Measurements from ENCODE around the gene PTCH1. TPM values are rescaled to one million over a fixed set of nuclear protein-coding genes. Genes with fewer than 3 reads are reported as not detected.

The PTCH1 gene
- total and polyA plus RNA-seq, 4 donors: 1.2 to 5.0 (median 2.1) TPM

DNA sequence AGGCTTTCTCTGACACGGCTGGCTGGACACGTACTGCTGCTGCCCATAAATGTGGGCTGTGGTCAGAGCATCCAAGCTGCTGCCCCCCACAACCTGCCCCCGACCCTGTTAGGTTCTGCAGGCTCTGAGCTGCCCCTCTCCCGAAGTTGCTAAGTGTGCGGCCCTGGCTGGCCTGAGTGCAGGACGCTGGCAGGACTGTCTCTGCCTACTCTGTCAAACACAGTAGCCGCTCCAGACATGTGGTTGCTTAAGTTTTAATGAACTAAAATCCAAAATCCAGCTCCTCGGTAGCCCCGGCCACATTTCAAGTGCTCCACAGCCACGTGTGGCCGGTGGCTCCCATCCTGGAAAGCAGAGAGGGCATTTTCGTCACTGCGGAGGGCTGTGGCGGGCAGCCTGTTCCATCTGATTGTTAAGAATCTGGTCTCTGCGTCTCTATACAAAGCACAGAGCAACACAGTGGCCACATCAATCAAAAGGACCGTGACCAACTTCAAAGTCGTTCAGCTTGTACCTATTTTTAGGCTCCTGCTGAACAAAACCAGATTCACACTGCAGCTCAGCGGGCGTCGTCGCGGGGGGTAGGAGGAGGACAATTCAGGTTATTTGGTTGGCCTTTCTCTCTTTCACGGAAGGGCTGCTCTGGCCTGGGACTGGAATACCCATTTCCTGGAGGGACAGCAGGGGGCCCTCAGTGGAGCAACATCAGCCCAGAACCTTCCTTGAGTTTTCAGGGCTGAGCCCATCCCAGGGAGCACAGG lies 68.9 kb downstream of the PTCH1 start:
- H3K4me1 ChIP-seq (ENCODE audit: control insufficient read depth in 4 of 4, insufficient read depth in 4 of 4, low read length in 3 of 4): no peaks in the 10 kb centered on the region
- no peak overlapping the region for H3K9ac ChIP-seq (ENCODE audit: low read depth in 1 of 2, low read length in 2 of 2)
- H3K27ac ChIP-seq (ENCODE audit: low read depth in 1 of 2, low read length in 2 of 2): no peak overlapping the region
- no peaks in the 10 kb centered on the region for H3K27me3 ChIP-seq (ENCODE audit: control insufficient read depth in 4 of 4, insufficient read depth in 4 of 4, low read length in 3 of 4)
- H3K9me3 ChIP-seq (ENCODE audit: control insufficient read depth in 4 of 4, low read length in 3 of 4): no peaks in the 10 kb centered on the region
- TF ChIP-seq JUND (IDR thresholded peaks at IDR 0.05): no peak
- no peak for TF ChIP-seq FOXA2 (IDR thresholded peaks at IDR 0.05)
- H3K4me3 ChIP-seq (ENCODE audit: low read depth in 1 of 3, low read length in 3 of 3): no peak overlapping the region
- 91% methylated on average over 23 of the region's 23 CpGs for WGBS
- DNase-seq (ENCODE audit: low spot score): no peak
- peaks cover 3 to 33% (median 15%) of the 10 kb centered on the region in 4 donors for H3K36me3 ChIP-seq (ENCODE audit: control insufficient read depth in 4 of 4, insufficient read depth in 3 of 4, low read depth in 1 of 4, low read length in 3 of 4)

DNA sequence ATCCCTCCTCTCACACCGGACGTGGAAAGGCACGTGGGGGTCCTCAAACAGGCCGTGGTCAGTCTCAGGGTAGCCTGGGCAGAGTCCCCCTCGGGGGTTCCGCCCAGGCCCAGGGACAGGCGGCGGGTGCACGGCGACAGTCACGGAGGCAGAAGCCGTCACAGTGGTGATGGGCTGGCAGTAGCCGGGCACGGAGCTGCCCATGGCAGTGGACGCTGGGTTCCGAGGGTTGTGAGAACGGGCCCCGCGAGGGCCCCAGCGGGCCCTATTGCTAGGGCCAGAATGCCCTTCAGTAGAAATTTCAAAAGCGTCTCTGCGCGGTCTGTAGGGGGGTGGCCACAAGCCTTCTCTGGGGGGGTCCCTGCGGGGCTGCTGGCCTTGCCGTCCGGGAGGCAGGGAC lies 69.8 kb downstream of the PTCH1 start:
- H3K36me3 ChIP-seq (ENCODE audit: control insufficient read depth in 4 of 4, insufficient read depth in 3 of 4, low read depth in 1 of 4, low read length in 3 of 4): peaks cover 3 to 32% (median 13%) of the 10 kb centered on the region in 4 donors
- TF ChIP-seq RXRA (IDR thresholded peaks at IDR 0.05): no peak
- no peak overlapping the region for H3K27ac ChIP-seq (ENCODE audit: low read depth in 1 of 2, low read length in 2 of 2)
- no peaks in the 10 kb centered on the region for H3K27me3 ChIP-seq (ENCODE audit: control insufficient read depth in 4 of 4, insufficient read depth in 4 of 4, low read length in 3 of 4)
- no peak overlapping the region for H3K9ac ChIP-seq (ENCODE audit: low read depth in 1 of 2, low read length in 2 of 2)
- no peak overlapping the region for H3K4me3 ChIP-seq (ENCODE audit: low read depth in 1 of 3, low read length in 3 of 3)
- H3K4me1 ChIP-seq (ENCODE audit: control insufficient read depth in 4 of 4, insufficient read depth in 4 of 4, low read length in 3 of 4): no peaks in the 10 kb centered on the region
- no peak for DNase-seq (ENCODE audit: low spot score)
- 95% methylated on average over 26 of the region's 26 CpGs for WGBS
- H3K9me3 ChIP-seq (ENCODE audit: control insufficient read depth in 4 of 4, low read length in 3 of 4): no peaks in the 10 kb centered on the region

DNA sequence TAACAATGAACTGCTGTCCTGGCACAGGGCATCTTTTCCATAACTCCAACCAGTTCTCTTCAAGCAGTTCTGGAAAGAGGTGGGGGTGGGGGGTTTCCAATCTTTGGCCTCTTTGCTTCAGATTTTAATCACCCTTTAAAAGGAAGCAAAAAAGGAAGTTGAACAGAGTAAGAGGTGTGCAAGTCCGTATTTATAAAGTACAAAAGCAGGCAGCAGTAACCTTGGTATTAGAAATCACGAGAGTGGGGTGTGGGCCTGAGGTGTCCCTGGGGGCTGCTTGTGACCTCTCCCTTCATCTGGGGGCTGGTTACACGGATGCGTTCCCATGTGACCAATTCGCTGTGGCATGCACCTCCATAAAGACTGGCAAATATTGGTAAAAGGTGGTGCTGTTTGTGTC lies 70.5 kb downstream of the PTCH1 start:
- Histone ChIP-seq H3K36me3 (ENCODE audit: control insufficient read depth in 4 of 4, insufficient read depth in 3 of 4, low read depth in 1 of 4, low read length in 3 of 4) (peaks cover 3 to 29% (median 13%) of the 10 kb centered on the region in 4 donors), H3K4me1 (ENCODE audit: control insufficient read depth in 4 of 4, insufficient read depth in 4 of 4, low read length in 3 of 4) (no peaks in the 10 kb centered on the region), H3K4me3 (ENCODE audit: low read depth in 1 of 3, low read length in 3 of 3) (no peak overlapping the region), H3K27ac (ENCODE audit: low read depth in 1 of 2, low read length in 2 of 2) (no peak overlapping the region), H3K9me3 (ENCODE audit: control insufficient read depth in 4 of 4, low read length in 3 of 4) (no peaks in the 10 kb centered on the region), H3K9ac (ENCODE audit: low read depth in 1 of 2, low read length in 2 of 2) (no peak overlapping the region), H3K27me3 (ENCODE audit: control insufficient read depth in 4 of 4, insufficient read depth in 4 of 4, low read length in 3 of 4) (no peaks in the 10 kb centered on the region)
- WGBS: 91% methylated on average over 5 of the region's 5 CpGs
- TF ChIP-seq HNF4A (conservative IDR thresholded peaks at IDR 0.05) (no peak), RAD21 (IDR thresholded peaks at IDR 0.05) (no peak), MAX (IDR thresholded peaks at IDR 0.05) (no peak), FOXA1 (IDR thresholded peaks at IDR 0.05) (no peak), YY1 (IDR thresholded peaks at IDR 0.05) (no peak), HNF4G (IDR thresholded peaks at IDR 0.05) (no peak), JUND (IDR thresholded peaks at IDR 0.05) (no peak), TAF1 (conservative IDR thresholded peaks at IDR 0.05) (no peak), SP1 (IDR thresholded peaks at IDR 0.05) (no peak), CTCF (IDR thresholded peaks at IDR 0.05; ENCODE audit: low read depth, low read length, missing input control) (no peak), EGR1 (IDR thresholded peaks at IDR 0.05; ENCODE audit: low read depth in 2 of 2) (no peak)
- TF ChIP-seq, protein P1, sequence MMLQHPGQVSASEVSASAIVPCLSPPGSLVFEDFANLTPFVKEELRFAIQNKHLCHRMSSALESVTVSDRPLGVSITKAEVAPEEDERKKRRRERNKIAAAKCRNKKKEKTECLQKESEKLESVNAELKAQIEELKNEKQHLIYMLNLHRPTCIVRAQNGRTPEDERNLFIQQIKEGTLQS (IDR thresholded peaks at IDR 0.05): no peak
- TF ChIP-seq, protein P2, sequence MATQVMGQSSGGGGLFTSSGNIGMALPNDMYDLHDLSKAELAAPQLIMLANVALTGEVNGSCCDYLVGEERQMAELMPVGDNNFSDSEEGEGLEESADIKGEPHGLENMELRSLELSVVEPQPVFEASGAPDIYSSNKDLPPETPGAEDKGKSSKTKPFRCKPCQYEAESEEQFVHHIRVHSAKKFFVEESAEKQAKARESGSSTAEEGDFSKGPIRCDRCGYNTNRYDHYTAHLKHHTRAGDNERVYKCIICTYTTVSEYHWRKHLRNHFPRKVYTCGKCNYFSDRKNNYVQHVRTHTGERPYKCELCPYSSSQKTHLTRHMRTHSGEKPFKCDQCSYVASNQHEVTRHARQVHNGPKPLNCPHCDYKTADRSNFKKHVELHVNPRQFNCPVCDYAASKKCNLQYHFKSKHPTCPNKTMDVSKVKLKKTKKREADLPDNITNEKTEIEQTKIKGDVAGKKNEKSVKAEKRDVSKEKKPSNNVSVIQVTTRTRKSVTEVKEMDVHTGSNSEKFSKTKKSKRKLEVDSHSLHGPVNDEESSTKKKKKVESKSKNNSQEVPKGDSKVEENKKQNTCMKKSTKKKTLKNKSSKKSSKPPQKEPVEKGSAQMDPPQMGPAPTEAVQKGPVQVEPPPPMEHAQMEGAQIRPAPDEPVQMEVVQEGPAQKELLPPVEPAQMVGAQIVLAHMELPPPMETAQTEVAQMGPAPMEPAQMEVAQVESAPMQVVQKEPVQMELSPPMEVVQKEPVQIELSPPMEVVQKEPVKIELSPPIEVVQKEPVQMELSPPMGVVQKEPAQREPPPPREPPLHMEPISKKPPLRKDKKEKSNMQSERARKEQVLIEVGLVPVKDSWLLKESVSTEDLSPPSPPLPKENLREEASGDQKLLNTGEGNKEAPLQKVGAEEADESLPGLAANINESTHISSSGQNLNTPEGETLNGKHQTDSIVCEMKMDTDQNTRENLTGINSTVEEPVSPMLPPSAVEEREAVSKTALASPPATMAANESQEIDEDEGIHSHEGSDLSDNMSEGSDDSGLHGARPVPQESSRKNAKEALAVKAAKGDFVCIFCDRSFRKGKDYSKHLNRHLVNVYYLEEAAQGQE (IDR thresholded peaks at IDR 0.05): no peak
- DNase-seq (ENCODE audit: low spot score): no peak
